Astrocyte of the cerebellum (primary cell): ENCODE results near the gene CUL2.

Experiments used
- DNase-seq: peaks from one replicate; pipeline ENCODE4 v3.0.0-alpha.2; 2011; ENCODE audit warnings: low read depth
- H3K4me3 ChIP-seq: 2 replicates; pipeline ENCODE4 v1.5.1; 2011; ENCODE audit warnings: mild to moderate bottlenecking, low read depth, low read length, moderate library complexity
- in situ Hi-C: cut with HindIII; loops from 2 replicates; pipeline ENCODE4 v1.10.0; 2017; ENCODE audit warnings: low sequenced_read_pairs
- TF ChIP-seq, protein P1 (sequence below): IDR thresholded peaks from 2 replicates; pipeline ENCODE4 v1.5.1; 2012; ENCODE audit warnings: low read length, low read depth, moderate library complexity, mild to moderate bottlenecking; ENCODE audit errors: missing control alignments

Gene CUL2

DNA sequence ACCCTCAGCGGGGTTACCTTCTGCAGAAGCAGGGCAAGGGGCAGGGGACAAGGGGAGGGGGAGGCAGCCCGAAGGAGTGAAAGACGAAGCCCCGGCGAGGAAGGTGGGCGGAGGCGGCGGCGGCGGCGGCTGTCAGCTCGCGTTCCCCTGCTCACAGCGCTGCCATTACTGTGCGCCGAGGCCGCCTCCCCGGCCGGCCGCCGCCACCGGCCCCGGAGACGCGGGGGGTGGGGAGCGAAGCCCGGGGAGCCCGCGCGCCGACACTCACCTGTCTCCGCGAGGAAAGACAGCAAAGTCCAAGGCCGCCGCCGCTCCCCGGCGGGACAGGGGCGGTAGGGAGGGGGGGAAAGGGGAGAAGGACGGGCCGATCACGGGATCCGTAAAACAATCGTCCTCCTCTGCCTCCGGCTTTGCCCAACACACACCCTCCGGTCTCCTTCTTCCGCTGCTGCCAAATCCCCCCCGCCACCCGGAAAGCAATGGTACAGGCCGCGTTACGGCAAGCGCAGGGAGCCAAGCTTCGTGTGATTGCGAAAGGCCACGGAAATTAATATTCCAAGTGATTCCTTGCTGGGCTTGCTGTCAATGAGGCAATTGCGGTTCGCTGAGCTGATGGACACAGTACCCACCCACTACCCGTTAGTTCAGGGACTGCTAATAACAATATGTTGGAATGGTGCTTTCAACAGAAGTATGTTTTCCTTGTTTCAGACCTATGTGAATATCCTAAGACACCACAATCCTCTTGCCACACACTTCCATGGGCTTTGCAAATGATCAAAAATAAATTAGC is at the start of gene CUL2:
TSS of gene CUL2 (minus strand) at position 180 of the 793 bp plus-strand sequence. CDS start 19,024 bp downstream, outside the sequence.
- H3K4me3 ChIP-seq, result peak within 1 kb of the TSS; percentile 91
- in situ Hi-C loops, result no loop called here
- TF ChIP-seq, protein P1, sequence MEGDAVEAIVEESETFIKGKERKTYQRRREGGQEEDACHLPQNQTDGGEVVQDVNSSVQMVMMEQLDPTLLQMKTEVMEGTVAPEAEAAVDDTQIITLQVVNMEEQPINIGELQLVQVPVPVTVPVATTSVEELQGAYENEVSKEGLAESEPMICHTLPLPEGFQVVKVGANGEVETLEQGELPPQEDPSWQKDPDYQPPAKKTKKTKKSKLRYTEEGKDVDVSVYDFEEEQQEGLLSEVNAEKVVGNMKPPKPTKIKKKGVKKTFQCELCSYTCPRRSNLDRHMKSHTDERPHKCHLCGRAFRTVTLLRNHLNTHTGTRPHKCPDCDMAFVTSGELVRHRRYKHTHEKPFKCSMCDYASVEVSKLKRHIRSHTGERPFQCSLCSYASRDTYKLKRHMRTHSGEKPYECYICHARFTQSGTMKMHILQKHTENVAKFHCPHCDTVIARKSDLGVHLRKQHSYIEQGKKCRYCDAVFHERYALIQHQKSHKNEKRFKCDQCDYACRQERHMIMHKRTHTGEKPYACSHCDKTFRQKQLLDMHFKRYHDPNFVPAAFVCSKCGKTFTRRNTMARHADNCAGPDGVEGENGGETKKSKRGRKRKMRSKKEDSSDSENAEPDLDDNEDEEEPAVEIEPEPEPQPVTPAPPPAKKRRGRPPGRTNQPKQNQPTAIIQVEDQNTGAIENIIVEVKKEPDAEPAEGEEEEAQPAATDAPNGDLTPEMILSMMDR, result no peak
- DNase-seq, result peak; percentile 91

DNA sequence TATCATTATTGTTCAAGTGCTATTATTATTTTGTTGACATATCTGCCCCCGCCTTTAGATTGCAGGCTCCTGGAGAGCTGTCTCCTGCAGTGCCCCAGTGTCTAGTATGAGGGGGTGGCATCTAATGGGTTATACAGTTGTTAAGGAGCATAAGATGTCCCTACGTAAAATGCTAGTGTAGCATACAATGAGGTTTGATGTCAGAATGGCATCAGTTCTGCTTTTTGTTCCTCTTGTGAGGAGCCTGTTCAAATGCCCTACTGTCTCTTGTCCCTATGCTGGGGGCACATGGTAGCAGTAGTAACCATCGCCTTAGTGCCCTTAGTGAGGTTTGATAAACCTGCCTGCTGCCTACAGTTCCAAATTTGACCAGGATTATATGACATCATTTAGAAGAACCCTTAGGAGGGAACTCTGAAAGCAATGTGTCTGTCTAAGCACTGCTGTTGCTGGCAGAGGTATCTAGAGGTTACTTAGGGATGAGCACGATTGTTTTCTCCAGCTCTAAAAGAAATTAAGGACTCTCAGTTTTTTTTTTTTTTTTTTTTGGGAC is 46.2 kb upstream of the CUL2 start:
- DNase-seq, result no peak
- H3K4me3 ChIP-seq, result no peak overlapping the region
- TF ChIP-seq, protein P1, result no peak
- in situ Hi-C loops, result loop anchor here (5.0 kb wide), 1 partner anchor 36 kb away; no protein-coding TSS in a partner anchor

DNA sequence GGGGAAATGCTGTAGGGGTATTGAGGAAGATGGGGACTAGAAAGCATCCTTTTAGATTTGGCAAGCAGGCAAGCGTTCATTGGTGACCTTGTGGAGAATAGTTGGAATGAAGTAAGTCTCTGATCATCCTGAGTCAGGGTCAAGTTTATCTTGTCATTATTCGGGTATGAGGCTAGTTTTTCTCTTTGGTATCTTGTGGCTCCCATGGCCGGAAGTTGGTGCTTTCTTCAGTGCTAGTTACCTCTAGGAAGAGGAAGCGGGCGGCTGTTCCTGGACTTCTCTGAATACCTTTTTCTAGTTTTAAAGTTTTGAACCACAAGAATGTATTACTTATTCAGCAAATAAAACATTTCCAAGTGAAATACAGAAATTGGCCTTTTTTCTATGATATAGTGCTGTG is 45.7 kb upstream of the CUL2 start:
- H3K4me3 ChIP-seq, result no peak overlapping the region
- DNase-seq, result no peak
- TF ChIP-seq, protein P1, result no peak
- in situ Hi-C loops, result loop anchor here (5.0 kb wide), 1 partner anchor 36 kb away; no protein-coding TSS in a partner anchor

DNA sequence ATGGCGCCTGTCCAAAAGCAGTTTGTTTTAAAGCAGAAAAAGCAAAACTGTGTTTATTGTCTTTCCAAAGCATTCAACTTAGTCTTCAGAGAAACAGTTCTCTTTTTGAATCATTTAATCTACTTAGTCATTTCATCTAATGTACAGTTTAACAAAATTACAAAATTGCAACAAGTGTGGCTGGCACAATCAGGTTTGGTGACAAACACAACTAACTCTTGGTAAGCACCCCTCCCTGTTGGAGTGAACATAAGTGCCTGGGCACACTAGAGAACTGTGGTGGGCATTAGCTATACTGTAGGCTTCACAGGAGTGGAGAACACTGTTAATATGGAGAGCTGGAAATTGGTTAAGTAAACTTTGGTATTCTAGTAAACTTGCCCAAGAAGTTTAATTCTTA is 43.4 kb upstream of the CUL2 start:
- TF ChIP-seq, protein P1, result no peak
- in situ Hi-C loops, result no loop called here
- no peak overlapping the region for H3K4me3 ChIP-seq
- no peak for DNase-seq

DNA sequence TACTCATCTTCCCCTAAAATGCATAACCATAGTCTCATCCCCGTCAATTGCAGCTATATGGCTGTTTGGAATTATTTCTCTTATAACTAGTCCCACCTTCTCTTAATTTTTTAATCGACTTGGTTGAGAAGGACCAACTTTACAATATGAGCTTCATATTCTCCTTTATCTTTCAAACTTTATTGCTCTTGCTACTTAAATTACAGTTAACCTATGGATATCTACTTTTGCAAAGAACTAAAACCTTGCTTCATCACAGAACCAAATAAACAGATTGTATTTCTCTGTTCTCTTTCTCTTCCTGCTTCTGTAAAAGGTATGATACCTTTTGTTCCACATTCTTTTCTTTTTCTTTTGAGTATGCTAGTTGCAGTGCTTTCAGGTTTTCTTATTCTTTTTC is 42.6 kb upstream of the CUL2 start:
- no peak for DNase-seq
- TF ChIP-seq, protein P1, result no peak
- H3K4me3 ChIP-seq, result no peak overlapping the region
- in situ Hi-C loops, result no loop called here

DNA sequence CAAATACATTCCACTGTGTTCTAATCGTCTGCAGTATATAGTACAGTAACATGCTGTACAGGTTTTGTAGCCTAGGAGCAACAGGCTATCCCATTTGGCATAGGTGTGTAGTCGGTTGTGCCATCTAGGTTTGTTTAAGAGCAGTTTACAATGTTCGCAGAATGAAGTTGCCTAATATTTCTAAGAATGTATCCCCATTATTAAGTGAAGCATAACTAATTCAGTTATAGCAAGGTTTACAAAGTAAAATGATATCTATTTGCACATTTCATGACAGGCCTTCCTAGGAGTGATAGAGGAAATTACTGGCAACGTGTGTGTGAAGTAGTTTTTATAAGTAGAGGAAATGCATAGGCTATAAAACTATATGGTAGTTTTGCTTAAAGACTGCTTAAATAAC is 40.5 kb upstream of the CUL2 start:
- TF ChIP-seq, protein P1, result no peak
- DNase-seq, result no peak
- in situ Hi-C loops, result no loop called here
- no peak overlapping the region for H3K4me3 ChIP-seq
